Measurements from ENCODE around the gene PTPRJ.

The PTPRJ gene

DNA sequence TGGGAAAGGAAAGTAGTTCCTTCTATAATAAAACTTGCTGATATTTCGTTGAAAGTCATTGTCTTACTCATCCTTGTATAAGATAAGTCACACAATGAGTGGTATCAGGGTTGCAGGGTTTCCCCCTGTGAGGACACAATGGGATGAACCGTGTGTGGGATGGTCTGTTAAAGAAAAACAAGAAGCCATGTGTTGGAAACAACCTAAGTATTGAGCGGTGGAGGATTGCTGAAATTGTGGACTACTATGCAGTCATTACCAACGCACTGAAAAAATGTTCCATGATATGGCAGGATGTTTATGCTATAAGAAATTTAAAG lies 28.6 kb downstream of the PTPRJ start:
- H3K27ac ChIP-seq (ENCODE audit: low read length, poor library complexity, severe bottlenecking), result no peak overlapping the region
- H3K23ac ChIP-seq (ENCODE audit: low read length in 2 of 2), result no peak overlapping the region
- H3K14ac ChIP-seq (ENCODE audit: low read length in 2 of 2), result no peak overlapping the region
- H4K8ac ChIP-seq (ENCODE audit: low read length), result no peak overlapping the region
- DNase-seq, result no peak
- H3K4me2 ChIP-seq (ENCODE audit: low read length, poor library complexity, severe bottlenecking), result no peak overlapping the region
- H2BK12ac ChIP-seq (ENCODE audit: low read length in 2 of 2), result no peak overlapping the region
- H3K9me3 ChIP-seq (ENCODE audit: control insufficient read depth, low read length), result no peaks in the 10 kb centered on the region
- H2BK120ac ChIP-seq (ENCODE audit: low read depth, low read length), result no peak overlapping the region
- no peak overlapping the region for H2BK5ac ChIP-seq (ENCODE audit: low read depth, low read length, poor library complexity, severe bottlenecking)
- H2AFZ ChIP-seq (ENCODE audit: low read depth, low read length), result no peak overlapping the region
- peaks cover 32% of the 10 kb centered on the region for H3K4me1 ChIP-seq (ENCODE audit: control insufficient read depth, insufficient read depth, low read depth, low read length)
- H4K91ac ChIP-seq (ENCODE audit: low read length), result no peak overlapping the region
- 96% methylated on average over 4 of the region's 4 CpGs for WGBS
- no peak overlapping the region for H3K18ac ChIP-seq (ENCODE audit: low read depth in 1 of 2, low read length in 2 of 2)
- no peaks in the 10 kb centered on the region for H3K27me3 ChIP-seq (ENCODE audit: control insufficient read depth in 1 of 2, insufficient read depth in 1 of 2, low read length in 2 of 2)
- no peaks in the 10 kb centered on the region for H3K79me1 ChIP-seq (replicated peaks; ENCODE audit: low read length, poor library complexity, severe bottlenecking)
- H3K36me3 ChIP-seq (ENCODE audit: control insufficient read depth in 1 of 2, insufficient read depth in 2 of 2, low read depth in 1 of 2, low read length in 2 of 2), result peaks cover 0 to 5% of the 10 kb centered on the region in 2 experiments
- no peak overlapping the region for H2BK15ac ChIP-seq (ENCODE audit: low read depth, poor library complexity, severe bottlenecking)
- no peak overlapping the region for H2AK5ac ChIP-seq (ENCODE audit: low read length, severe bottlenecking)
- H3K4me3 ChIP-seq (ENCODE audit: insufficient read depth in 1 of 2, low read depth in 1 of 2, low read length in 2 of 2), result no peak overlapping the region
- no peak overlapping the region for H3K4ac ChIP-seq (ENCODE audit: low read depth in 1 of 2, low read length in 2 of 2)
- no peak overlapping the region for H3K9ac ChIP-seq (ENCODE audit: low read length)

DNA sequence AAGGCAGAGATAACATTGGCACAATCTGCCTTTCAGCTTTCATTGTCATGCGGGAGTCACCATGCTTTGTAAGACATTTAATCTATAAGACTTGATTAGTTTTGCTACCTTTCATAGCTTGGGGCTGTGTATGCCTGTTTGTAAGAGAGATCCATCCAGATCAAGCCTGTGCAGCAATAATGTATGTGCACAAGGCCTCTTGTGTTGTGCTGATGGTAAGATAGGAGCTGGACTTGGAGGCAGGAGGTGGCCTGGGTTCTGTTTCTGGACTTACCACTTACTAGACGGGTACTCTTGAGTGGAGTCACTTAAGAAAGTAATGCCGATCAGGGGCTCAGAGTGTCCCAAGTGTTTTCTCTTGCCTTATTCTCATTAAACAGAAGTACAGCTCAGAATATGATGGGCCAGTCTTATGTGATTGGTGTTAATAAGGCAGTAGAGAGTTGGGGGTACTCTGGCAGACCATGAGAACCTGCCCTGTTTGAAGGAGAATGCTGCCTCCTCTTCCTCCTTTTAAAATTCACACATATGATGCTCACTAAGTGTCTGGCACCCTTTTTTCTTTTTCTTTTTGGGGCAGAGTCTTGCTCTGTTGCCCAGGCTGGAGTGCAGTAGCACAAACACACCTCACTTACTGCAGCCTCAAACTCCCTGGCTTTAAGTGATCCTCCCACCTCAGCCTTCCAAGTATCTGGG lies 30.9 kb downstream of the PTPRJ start:
- Histone ChIP-seq H2BK5ac (ENCODE audit: low read depth, low read length, poor library complexity, severe bottlenecking) (no peak overlapping the region), H4K91ac (ENCODE audit: low read length) (no peak overlapping the region), H3K4me2 (ENCODE audit: low read length, poor library complexity, severe bottlenecking) (no peak overlapping the region), H3K79me1 (replicated peaks; ENCODE audit: low read length, poor library complexity, severe bottlenecking) (no peaks in the 10 kb centered on the region), H2BK12ac (ENCODE audit: low read length in 2 of 2) (no peak overlapping the region), H3K36me3 (ENCODE audit: control insufficient read depth in 1 of 2, insufficient read depth in 2 of 2, low read depth in 1 of 2, low read length in 2 of 2) (peaks cover 0 to 5% of the 10 kb centered on the region in 2 experiments), H3K4ac (ENCODE audit: low read depth in 1 of 2, low read length in 2 of 2) (peak overlapping the region in 1 of 2 experiments; percentile 35), H3K4me1 (ENCODE audit: control insufficient read depth, insufficient read depth, low read depth, low read length) (peaks cover 29% of the 10 kb centered on the region), H3K9ac (ENCODE audit: low read length) (no peak overlapping the region), H3K9me3 (ENCODE audit: control insufficient read depth, low read length) (no peaks in the 10 kb centered on the region), H3K27ac (ENCODE audit: low read length, poor library complexity, severe bottlenecking) (no peak overlapping the region), H3K23ac (ENCODE audit: low read length in 2 of 2) (no peak overlapping the region), H3K27me3 (ENCODE audit: control insufficient read depth in 1 of 2, insufficient read depth in 1 of 2, low read length in 2 of 2) (no peaks in the 10 kb centered on the region), H4K8ac (ENCODE audit: low read length) (no peak overlapping the region), H2BK120ac (ENCODE audit: low read depth, low read length) (no peak overlapping the region), H3K4me3 (ENCODE audit: insufficient read depth in 1 of 2, low read depth in 1 of 2, low read length in 2 of 2) (no peak overlapping the region), H3K14ac (ENCODE audit: low read length in 2 of 2) (no peak overlapping the region), H2AFZ (ENCODE audit: low read depth, low read length) (no peak overlapping the region), H2BK15ac (ENCODE audit: low read depth, poor library complexity, severe bottlenecking) (no peak overlapping the region), H2AK5ac (ENCODE audit: low read length, severe bottlenecking) (no peak overlapping the region), H3K18ac (ENCODE audit: low read depth in 1 of 2, low read length in 2 of 2) (peak overlapping the region; percentile 11 to 16)
- 97% methylated on average over 3 of the region's 3 CpGs for WGBS
- no peak for DNase-seq

DNA sequence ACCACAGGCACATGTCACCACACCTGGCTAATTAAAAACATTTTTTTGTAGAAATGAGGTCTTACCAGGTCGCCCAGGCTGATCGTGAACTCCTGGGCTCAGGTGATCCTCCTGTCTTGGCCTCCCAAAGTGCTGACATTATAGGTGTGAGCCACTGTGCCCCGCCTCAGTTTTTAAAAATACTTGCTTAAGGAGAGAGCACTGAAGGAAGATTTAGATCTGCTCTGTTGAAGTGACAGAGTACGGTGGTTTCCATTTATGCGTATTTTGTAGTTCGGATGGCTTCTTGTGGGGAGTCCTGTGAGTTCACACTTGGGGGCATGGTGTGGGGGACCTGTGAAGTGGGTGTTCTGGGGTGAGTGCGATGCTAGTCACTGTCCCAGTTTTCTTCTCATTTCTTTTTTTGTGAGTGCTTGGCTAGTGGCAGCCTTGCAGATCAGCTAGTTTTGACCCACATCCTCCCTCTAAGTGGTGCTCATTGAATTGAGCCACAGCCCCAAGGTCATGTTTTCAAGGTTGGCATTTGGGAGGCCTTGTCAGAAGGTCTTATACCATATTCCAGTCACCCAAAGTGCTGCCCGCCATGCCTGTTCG lies 31.5 kb downstream of the PTPRJ start:
- Histone ChIP-seq H3K4ac (ENCODE audit: low read depth in 1 of 2, low read length in 2 of 2) (peak overlapping the region; percentile 9 to 35), H2BK5ac (ENCODE audit: low read depth, low read length, poor library complexity, severe bottlenecking) (no peak overlapping the region), H4K8ac (ENCODE audit: low read length) (no peak overlapping the region), H3K27me3 (ENCODE audit: control insufficient read depth in 1 of 2, insufficient read depth in 1 of 2, low read length in 2 of 2) (no peaks in the 10 kb centered on the region), H3K23ac (ENCODE audit: low read length in 2 of 2) (no peak overlapping the region), H3K4me3 (ENCODE audit: insufficient read depth in 1 of 2, low read depth in 1 of 2, low read length in 2 of 2) (no peak overlapping the region), H3K9ac (ENCODE audit: low read length) (no peak overlapping the region), H2BK12ac (ENCODE audit: low read length in 2 of 2) (peak overlapping the region; percentile 19 to 56), H3K79me1 (replicated peaks; ENCODE audit: low read length, poor library complexity, severe bottlenecking) (no peaks in the 10 kb centered on the region), H3K14ac (ENCODE audit: low read length in 2 of 2) (peak overlapping the region in 1 of 2 experiments; percentile 57), H2BK15ac (ENCODE audit: low read depth, poor library complexity, severe bottlenecking) (peak overlapping the region; percentile 73), H3K4me1 (ENCODE audit: control insufficient read depth, insufficient read depth, low read depth, low read length) (peaks cover 30% of the 10 kb centered on the region), H3K36me3 (ENCODE audit: control insufficient read depth in 1 of 2, insufficient read depth in 2 of 2, low read depth in 1 of 2, low read length in 2 of 2) (peaks cover 0 to 5% of the 10 kb centered on the region in 2 experiments), H2AFZ (ENCODE audit: low read depth, low read length) (no peak overlapping the region), H3K9me3 (ENCODE audit: control insufficient read depth, low read length) (no peaks in the 10 kb centered on the region), H3K4me2 (ENCODE audit: low read length, poor library complexity, severe bottlenecking) (no peak overlapping the region), H3K18ac (ENCODE audit: low read depth in 1 of 2, low read length in 2 of 2) (no peak overlapping the region), H2BK120ac (ENCODE audit: low read depth, low read length) (no peak overlapping the region), H3K27ac (ENCODE audit: low read length, poor library complexity, severe bottlenecking) (no peak overlapping the region), H4K91ac (ENCODE audit: low read length) (no peak overlapping the region), H2AK5ac (ENCODE audit: low read length, severe bottlenecking) (peak overlapping the region; percentile 5)
- WGBS, result 97% methylated on average over 8 of the region's 9 CpGs
- no peak for DNase-seq

DNA sequence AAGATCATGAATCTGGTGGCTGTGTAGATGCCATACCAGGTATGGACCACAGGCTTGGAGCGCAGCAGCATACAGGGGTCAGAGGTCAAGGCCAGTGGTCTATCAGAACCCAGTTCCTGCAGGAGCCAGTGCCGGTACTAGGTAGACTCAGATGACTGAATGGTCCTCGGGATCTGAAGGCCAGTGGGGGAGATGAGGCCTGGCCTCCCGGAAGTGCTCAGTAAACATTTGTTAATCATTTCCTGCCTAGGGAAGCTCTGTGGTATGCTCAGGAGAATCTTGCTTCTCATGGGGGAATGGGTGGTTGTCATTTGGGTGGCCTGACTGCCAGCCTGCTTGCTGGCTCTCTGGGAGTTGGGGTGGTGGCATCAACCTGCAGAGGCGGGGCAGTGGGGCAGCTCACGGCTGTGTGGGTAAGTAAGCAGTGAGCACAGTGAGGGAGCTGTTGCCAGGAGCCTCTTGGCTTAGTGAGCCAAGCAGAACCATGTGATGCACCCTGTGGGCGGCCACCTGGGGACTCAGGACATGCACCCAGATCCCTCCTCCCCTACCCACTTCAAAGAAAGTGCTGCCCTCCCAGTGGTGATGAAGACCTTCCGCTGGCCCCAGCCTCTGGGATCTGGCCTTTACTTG lies 33.0 kb downstream of the PTPRJ start:
- H2BK120ac ChIP-seq (ENCODE audit: low read depth, low read length), result peak overlapping the region; percentile 54
- H2BK15ac ChIP-seq (ENCODE audit: low read depth, poor library complexity, severe bottlenecking), result peak overlapping the region; percentile 80
- no peaks in the 10 kb centered on the region for H3K27me3 ChIP-seq (ENCODE audit: control insufficient read depth in 1 of 2, insufficient read depth in 1 of 2, low read length in 2 of 2)
- peak overlapping the region; percentile 4 for H3K27ac ChIP-seq (ENCODE audit: low read length, poor library complexity, severe bottlenecking)
- peaks cover 0 to 7% of the 10 kb centered on the region in 2 experiments for H3K36me3 ChIP-seq (ENCODE audit: control insufficient read depth in 1 of 2, insufficient read depth in 2 of 2, low read depth in 1 of 2, low read length in 2 of 2)
- no peaks in the 10 kb centered on the region for H3K79me1 ChIP-seq (replicated peaks; ENCODE audit: low read length, poor library complexity, severe bottlenecking)
- peak overlapping the region; percentile 90 for H4K91ac ChIP-seq (ENCODE audit: low read length)
- H3K4me3 ChIP-seq (ENCODE audit: insufficient read depth in 1 of 2, low read depth in 1 of 2, low read length in 2 of 2), result no peak overlapping the region
- H2BK5ac ChIP-seq (ENCODE audit: low read depth, low read length, poor library complexity, severe bottlenecking), result no peak overlapping the region
- H3K23ac ChIP-seq (ENCODE audit: low read length in 2 of 2), result no peak overlapping the region
- peak overlapping the region; percentile 23 to 45 for H2BK12ac ChIP-seq (ENCODE audit: low read length in 2 of 2)
- peak overlapping the region; percentile 89 for H4K8ac ChIP-seq (ENCODE audit: low read length)
- peak overlapping the region; percentile 17 to 46 for H3K4ac ChIP-seq (ENCODE audit: low read depth in 1 of 2, low read length in 2 of 2)
- H2AK5ac ChIP-seq (ENCODE audit: low read length, severe bottlenecking), result peak overlapping the region; percentile 84
- peak overlapping the region; percentile 3 for H3K4me2 ChIP-seq (ENCODE audit: low read length, poor library complexity, severe bottlenecking)
- no peak overlapping the region for H3K9ac ChIP-seq (ENCODE audit: low read length)
- H3K18ac ChIP-seq (ENCODE audit: low read depth in 1 of 2, low read length in 2 of 2), result peak overlapping the region; percentile 73 to 90
- H3K4me1 ChIP-seq (ENCODE audit: control insufficient read depth, insufficient read depth, low read depth, low read length), result peaks cover 34% of the 10 kb centered on the region
- no peaks in the 10 kb centered on the region for H3K9me3 ChIP-seq (ENCODE audit: control insufficient read depth, low read length)
- peak; percentile 62 for DNase-seq
- no peak overlapping the region for H3K14ac ChIP-seq (ENCODE audit: low read length in 2 of 2)
- H2AFZ ChIP-seq (ENCODE audit: low read depth, low read length), result no peak overlapping the region
- WGBS, result 48% methylated on average over 6 of the region's 8 CpGs
